ENCODE results near the gene TECTA.

Gene TECTA

GRCh38 chr11:121122328-121122727, 21.3 kb downstream of the TECTA start:
- no peak for TF ChIP-seq CTCF (IDR thresholded peaks at IDR 0.05; ENCODE audit: insufficient read depth, low read depth, low read length, missing control alignments)
- DNase-seq (ENCODE audit: low read depth), result no peak
- no peak overlapping the region for H3K4me3 ChIP-seq (ENCODE audit: low read depth, low read length)

GRCh38 chr11:121123496-121124069, 22.5 kb downstream of the TECTA start:
- DNase-seq (ENCODE audit: low read depth), result no peak
- no peak for TF ChIP-seq CTCF (IDR thresholded peaks at IDR 0.05; ENCODE audit: insufficient read depth, low read depth, low read length, missing control alignments)
- H3K4me3 ChIP-seq (ENCODE audit: low read depth, low read length), result no peak overlapping the region

GRCh38 chr11:121127809-121128208, 26.8 kb downstream of the TECTA start:
- no peak overlapping the region for H3K4me3 ChIP-seq (ENCODE audit: low read depth, low read length)
- no peak for DNase-seq (ENCODE audit: low read depth)
- TF ChIP-seq CTCF (IDR thresholded peaks at IDR 0.05; ENCODE audit: insufficient read depth, low read depth, low read length, missing control alignments), result no peak

GRCh38 chr11:121129362-121130340, 28.6 kb downstream of the TECTA start:
- no peak for DNase-seq (ENCODE audit: low read depth)
- no peak overlapping the region for H3K4me3 ChIP-seq (ENCODE audit: low read depth, low read length)
- TF ChIP-seq CTCF (IDR thresholded peaks at IDR 0.05; ENCODE audit: insufficient read depth, low read depth, low read length, missing control alignments), result no peak

GRCh38 chr11:121131656-121132055, 30.6 kb downstream of the TECTA start:
- no peak for DNase-seq (ENCODE audit: low read depth)
- no peak overlapping the region for H3K4me3 ChIP-seq (ENCODE audit: low read depth, low read length)
- TF ChIP-seq CTCF (IDR thresholded peaks at IDR 0.05; ENCODE audit: insufficient read depth, low read depth, low read length, missing control alignments), result no peak

- DNase-seq (ENCODE audit: low read depth), result no peak
- TF ChIP-seq CTCF (IDR thresholded peaks at IDR 0.05; ENCODE audit: insufficient read depth, low read depth, low read length, missing control alignments), result no peak
- H3K4me3 ChIP-seq (ENCODE audit: low read depth, low read length), result no peak overlapping the region
Observed at GRCh38 chr11:121132211-121132976, 31.4 kb downstream of the TECTA start.
